HCT116 (cell line): ENCODE data around the gene USP12. TPM values are rescaled to one million over a fixed set of nuclear protein-coding genes. Genes with fewer than 3 reads are reported as not detected.

Experiments used
- ATAC-seq: fragments of 200-7000 bp; cut with Tn5 transposase; 2 replicates; pipeline ENCODE4 v1.9.1; 2020; ENCODE audit warnings: mild to moderate bottlenecking, moderate library complexity
- BruUV-seq: library from RNA; stranded (reverse); fragments of 400-500 nt; replicated peaks from 2 replicates; lab custom pipeline; 2021; lab: Mats Ljungman, UMichigan
- CTCF ChIA-PET: fragments of 300-600 bp; sonication (Branson Sonifier 250); formaldehyde crosslinking; loops from one replicate; lab custom pipeline; 2021; ENCODE audit warnings: antibody characterized with exemption; lab: Charles Lee
- POLR2A ChIA-PET: fragments of 300-600, 350-600 bp; sonication (Branson Sonifier 250); formaldehyde crosslinking; loops from one replicate; lab custom pipeline; 2021; ENCODE audit warnings: antibody characterized with exemption; lab: Charles Lee
- RAD21 ChIA-PET, 2 experiments: fragments of 300-600 bp; sonication (Branson Sonifier 250); formaldehyde crosslinking; loops; one replicate each; lab custom pipeline; 2023; ENCODE audit warnings: low total read pairs in 2 of 2; ENCODE audit not compliant: uncharacterized antibody in 2 of 2, unreplicated experiment in 2 of 2, low non-redundant PET in 1 of 2; lab: Charles Lee
- DNase-seq: peaks from one replicate; pipeline ENCODE4 v3.0.0-alpha.2; 2010; ENCODE audit warnings: low read depth, low spot score
- H2AFZ ChIP-seq: fragments of 200-600 bp; shearing (Covaris generic), sonication (generic); 2 replicates; pipeline ENCODE4 v1.6.1; 2017; ENCODE audit warnings: low read depth, mixed run types, mixed read lengths, antibody characterized with exemption, low read length; ENCODE audit not compliant: poor library complexity, severe bottlenecking
- H3K27ac ChIP-seq: 2 replicates; pipeline ENCODE4 v1.5.1; 2012; ENCODE audit warnings: low read depth, low read length
- H3K27me3 ChIP-seq: fragments of 200-600 bp; sonication (generic); 2 replicates; pipeline ENCODE4 v1.6.1; 2016; ENCODE audit warnings: mixed run types, low read length, mixed read lengths; ENCODE audit not compliant: insufficient read depth
- H3K36me3 ChIP-seq, 2 experiments: fragments of 200-500 bp in 1 of 2; fragments of 200-600 bp in 1 of 2; sonication (Bioruptor generic) in 1 of 2; sonication (generic) in 1 of 2; 2 replicates each; pipeline versions ENCODE4 v1.5.1 to v1.6.1; 2014 to 2016; ENCODE audit warnings: low read length in 2 of 2, inconsistent platforms in 1 of 2, mixed read lengths in 1 of 2, mixed run types in 1 of 2; ENCODE audit not compliant: insufficient read depth in 2 of 2, control insufficient read depth in 1 of 2
- H3K4me1 ChIP-seq, 2 experiments: fragments of 200-600 bp in 1 of 2; sonication (generic) in 1 of 2; 2 replicates each; pipeline versions ENCODE4 v1.5.1 to v1.6.1; 2012 to 2017; ENCODE audit warnings: low read length in 2 of 2, inconsistent platforms in 1 of 2, mild to moderate bottlenecking in 1 of 2, mixed read lengths in 1 of 2, mixed run types in 1 of 2, moderate library complexity in 1 of 2; ENCODE audit not compliant: insufficient read depth in 2 of 2, control insufficient read depth in 1 of 2
- H3K4me2 ChIP-seq: fragments of 200-600 bp; sonication (generic); 2 replicates; pipeline ENCODE4 v1.6.1; 2017; ENCODE audit warnings: mixed run types, low read length, mixed read lengths
- H3K4me3 ChIP-seq, 2 experiments: fragments of 200-600 bp in 1 of 2; sonication (generic) in 1 of 2; replicated peaks in 1 of 2; 2 replicates each; pipeline ENCODE4 v1.5.1; 2011 to 2016; ENCODE audit warnings: low read length in 2 of 2, control low read depth in 1 of 2, low read depth in 1 of 2, mild to moderate bottlenecking in 1 of 2, mixed read lengths in 1 of 2, mixed run types in 1 of 2
- H3K79me2 ChIP-seq: fragments of 200-600 bp; sonication (generic); 2 replicates; pipeline ENCODE4 v1.6.1; 2017; ENCODE audit warnings: mild to moderate bottlenecking, mixed run types, low read length, moderate library complexity, mixed read lengths; ENCODE audit not compliant: insufficient read depth
- H3K9ac ChIP-seq: fragments of 200-600 bp; sonication (generic); 2 replicates; pipeline ENCODE4 v1.6.1; 2016; ENCODE audit warnings: low read length, mixed read lengths
- H3K9me2 ChIP-seq: fragments of 200-600 bp; sonication (generic), shearing (Covaris generic); 2 replicates; pipeline ENCODE4 v1.6.1; 2017; ENCODE audit warnings: mixed run types, mild to moderate bottlenecking, moderate library complexity; ENCODE audit not compliant: insufficient read depth
- H3K9me3 ChIP-seq, 2 experiments: fragments of 200-500 bp in 1 of 2; fragments of 200-600 bp in 1 of 2; sonication (Bioruptor generic) in 1 of 2; sonication (generic) in 1 of 2; 2 replicates each; pipeline ENCODE4 v1.6.1; 2014 to 2017; ENCODE audit warnings: low read length in 2 of 2, mixed read lengths in 2 of 2, inconsistent platforms in 1 of 2, low read depth in 1 of 2, mild to moderate bottlenecking in 1 of 2, mixed run types in 1 of 2, moderate library complexity in 1 of 2; ENCODE audit not compliant: control insufficient read depth in 1 of 2, insufficient read depth in 1 of 2
- H4K20me1 ChIP-seq: fragments of 200-600 bp; sonication (generic), shearing (Covaris generic); 2 replicates; pipeline ENCODE4 v1.6.1; 2017; ENCODE audit warnings: mixed run types, mild to moderate bottlenecking, moderate library complexity; ENCODE audit not compliant: insufficient read depth
- ATF3 ChIP-seq: IDR thresholded peaks from 2 replicates; pipeline ENCODE4 v1.6.1; 2012
- CBX3 ChIP-seq: IDR thresholded peaks from 2 replicates; pipeline ENCODE4 v1.6.1; 2012; ENCODE audit warnings: low read depth
- CEBPB ChIP-seq: IDR thresholded peaks from 2 replicates; pipeline ENCODE4 v1.6.1; 2012; ENCODE audit warnings: low read depth
- CTCF ChIP-seq, 3 experiments: fragments of 200-600 bp in 1 of 3; sonication (generic) in 1 of 3; IDR thresholded peaks in 2 of 3; conservative IDR thresholded peaks in 1 of 3; 2 replicates each; pipeline ENCODE4 v1.5.1; 2012 to 2017; ENCODE audit warnings: low read depth in 2 of 3, low read length in 2 of 3, antibody characterized with exemption in 1 of 3, borderline replicate concordance in 1 of 3, control low read depth in 1 of 3, mild to moderate bottlenecking in 1 of 3, mixed read lengths in 1 of 3, mixed run types in 1 of 3, moderate library complexity in 1 of 3; ENCODE audit not compliant: insufficient read depth in 1 of 3
- EGR1 ChIP-seq: IDR thresholded peaks from 2 replicates; pipeline ENCODE4 v1.6.1; 2012; ENCODE audit warnings: low read depth
- ELF1 ChIP-seq: IDR thresholded peaks from 2 replicates; pipeline ENCODE4 v1.6.1; 2012; ENCODE audit warnings: low read depth, borderline replicate concordance
- EZH2 ChIP-seq: fragments of 200-600 bp; sonication (generic); IDR thresholded peaks from 2 replicates; pipeline ENCODE4 v1.6.1; 2017; ENCODE audit warnings: antibody characterized with exemption, mixed run types
- EZH2phosphoT487 ChIP-seq: fragments of 200-600 bp; IDR thresholded peaks from 2 replicates; pipeline ENCODE4 v1.6.1; 2018; ENCODE audit warnings: antibody characterized with exemption, borderline replicate concordance
- FOSL1 ChIP-seq: IDR thresholded peaks from 2 replicates; pipeline ENCODE4 v1.6.1; 2012; ENCODE audit warnings: low read depth
- JUND ChIP-seq: IDR thresholded peaks from 2 replicates; pipeline ENCODE4 v1.6.1; 2012
- POLR2AphosphoS5 ChIP-seq: IDR thresholded peaks from 2 replicates; pipeline ENCODE4 v1.6.1; 2011; ENCODE audit warnings: mild to moderate bottlenecking, low read depth, low read length, moderate library complexity
- RAD21 ChIP-seq: IDR thresholded peaks from 2 replicates; pipeline ENCODE4 v1.6.1; 2012; ENCODE audit warnings: low read depth, mild to moderate bottlenecking
- SIN3A ChIP-seq: IDR thresholded peaks from 2 replicates; pipeline ENCODE4 v1.6.1; 2012; ENCODE audit warnings: low read depth
- SP1 ChIP-seq: IDR thresholded peaks from 2 replicates; pipeline ENCODE4 v1.6.1; 2012; ENCODE audit warnings: low read depth
- SRF ChIP-seq: IDR thresholded peaks from 2 replicates; pipeline ENCODE4 v1.6.1; 2012; ENCODE audit warnings: low read depth
- YY1 ChIP-seq: IDR thresholded peaks from 2 replicates; pipeline ENCODE4 v1.6.1; 2011; ENCODE audit warnings: low read length, low read depth, moderate library complexity, mild to moderate bottlenecking; ENCODE audit not compliant: insufficient replicate concordance; ENCODE audit errors: extremely low read depth
- ZBTB33 ChIP-seq: IDR thresholded peaks from 2 replicates; pipeline ENCODE4 v1.6.1; 2011; ENCODE audit warnings: mild to moderate bottlenecking, low read length, moderate library complexity; ENCODE audit not compliant: insufficient replicate concordance; ENCODE audit errors: extremely low read depth
- ZFX ChIP-seq: fragments of 450-650 bp; IDR thresholded peaks from 2 replicates; pipeline ENCODE4 v1.6.1; 2017
- ZNF274 ChIP-seq: fragments of 200-500 bp; sonication (Bioruptor generic); IDR thresholded peaks from 2 replicates; pipeline ENCODE4 v1.6.1; 2014; ENCODE audit warnings: mild to moderate bottlenecking, low read depth, low read length, inconsistent platforms
- intact Hi-C: fragments of 100-400 bp; cut with micrococcal nuclease; formaldehyde crosslinking; loops from 2 replicates; pipeline ENCODE4 v1.10.0; 2022
- total RNA-seq: library from RNA; stranded (reverse); gene quantifications from one replicate; pipeline ENCODE4 v1.2.1, GENCODE V29; 2021; ENCODE audit not compliant: unreplicated experiment

The USP12 gene
- total RNA-seq, 1 experiment from 2014 or later = 28.3 TPM

- H3K4me1 ChIP-seq = peaks cover 0 to 8% of the 10 kb centered on the region in 2 experiments; a peak in 1 of 4 replicates
- H3K79me2 ChIP-seq = no peaks in the 10 kb centered on the region
- no peak overlapping the region for H3K9ac ChIP-seq
- BruUV-seq = no TSS peak
- H3K9me2 ChIP-seq = no peaks in the 10 kb centered on the region
- TF ChIP-seq EZH2 = no peak
- no peak for TF ChIP-seq CEBPB
- TF ChIP-seq SIN3A = no peak
- no peak for TF ChIP-seq ZBTB33
- TF ChIP-seq FOSL1 = no peak
- TF ChIP-seq ZNF274 = no peak
- no peak for TF ChIP-seq EZH2phosphoT487
- TF ChIP-seq SRF = no peak
- no peaks in the 10 kb centered on the region for H4K20me1 ChIP-seq
- H2AFZ ChIP-seq = no peak overlapping the region
- no peaks in the 10 kb centered on the region for H3K36me3 ChIP-seq
- H3K9me3 ChIP-seq = no peaks in the 10 kb centered on the region
- H3K27me3 ChIP-seq = no peaks in the 10 kb centered on the region
- intact Hi-C loops = no loop called here
- ATAC-seq (no peak), DNase-seq (no peak)
- POLR2A ChIA-PET = no interaction called here
- no peak overlapping the region for H3K27ac ChIP-seq
- RAD21 ChIA-PET = no interaction called here
- CTCF ChIA-PET = no interaction called here
- no peak overlapping the region for H3K4me2 ChIP-seq
- no peak overlapping the region for H3K4me3 ChIP-seq
Observed at GRCh38 chr13:27018344-27018861, 153.2 kb downstream of the USP12 start.

- no peaks in the 10 kb centered on the region for H3K36me3 ChIP-seq
- H3K4me3 ChIP-seq = no peak overlapping the region
- no peaks in the 10 kb centered on the region for H3K9me2 ChIP-seq
- no peaks in the 10 kb centered on the region for H3K79me2 ChIP-seq
- DNase-seq (no peak), ATAC-seq (no peak)
- BruUV-seq = no TSS peak
- H3K9me3 ChIP-seq = no peaks in the 10 kb centered on the region
- H4K20me1 ChIP-seq = no peaks in the 10 kb centered on the region
- no peak overlapping the region for H3K9ac ChIP-seq
- intact Hi-C loops = no loop called here
- RAD21 ChIA-PET = no interaction called here
- no peak overlapping the region for H3K4me2 ChIP-seq
- no peak overlapping the region for H3K27ac ChIP-seq
- H3K4me1 ChIP-seq = no peaks in the 10 kb centered on the region
- POLR2A ChIA-PET = interaction anchor here (1.0 kb wide), 1 partner anchor 11 kb away, joined by 3 read pairs; no protein-coding TSS in a partner anchor
- CTCF ChIA-PET = no interaction called here
- H3K27me3 ChIP-seq = no peaks in the 10 kb centered on the region
- H2AFZ ChIP-seq = no peak overlapping the region
- TF ChIP-seq FOSL1 (no peak), SP1 (no peak), CTCF (IDR thresholded peaks at IDR 0.05 in 2 of 3, conservative IDR thresholded peaks at IDR 0.05 in 1 of 3; ENCODE audit: borderline replicate concordance in 1 of 3, insufficient read depth in 1 of 3, low read depth in 2 of 3, low read length in 2 of 3) (no peak), YY1 (no peak), EGR1 (no peak), RAD21 (no peak), CBX3 (no peak), ZNF274 (no peak), ZFX (no peak), ATF3 (no peak), CEBPB (no peak), ELF1 (no peak), POLR2AphosphoS5 (no peak), JUND (no peak)
Observed at GRCh38 chr13:27016875-27017274, 154.7 kb downstream of the USP12 start.
